ENCODE results near the gene NDUFA7. TPM values are rescaled to one million over a fixed set of nuclear protein-coding genes. Genes with fewer than 3 reads are reported as not detected.
A peak's percentile ranks its signal among the peaks of the same experiment; 100 is the strongest.

NDUFA7 gene
- total and polyA plus RNA-seq, 2 of the 13 experiments (the other 11 are each of a cell fraction or from before 2014, with no cell fraction given) = 64.5 to 71.5 TPM

DNA sequence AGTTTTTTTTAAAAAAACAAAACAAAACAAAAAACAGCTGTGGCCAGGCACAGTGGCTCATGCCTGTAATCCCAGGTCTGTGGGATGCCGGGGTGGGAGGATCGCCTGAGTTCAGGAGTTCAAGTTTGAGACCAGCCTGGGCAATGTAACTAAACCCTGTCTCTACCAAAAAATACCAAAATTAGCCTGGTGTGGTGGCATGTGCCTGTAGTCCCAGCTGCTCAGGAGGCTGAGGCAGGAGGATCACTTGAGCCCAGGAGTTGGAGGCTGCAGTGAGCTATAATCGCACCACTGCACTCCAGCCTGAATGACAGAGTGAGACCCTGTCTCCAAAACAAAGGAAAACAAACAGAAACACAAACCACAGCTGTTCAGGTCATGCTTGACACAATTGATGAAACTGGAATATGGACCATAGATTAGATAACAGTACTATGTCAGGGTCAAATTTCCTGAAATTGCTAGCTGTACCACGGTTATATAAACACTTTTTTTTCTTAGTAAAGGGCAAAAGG lies 35.9 kb upstream of the NDUFA7 start (continued):
- TF ChIP-seq, protein P1, sequence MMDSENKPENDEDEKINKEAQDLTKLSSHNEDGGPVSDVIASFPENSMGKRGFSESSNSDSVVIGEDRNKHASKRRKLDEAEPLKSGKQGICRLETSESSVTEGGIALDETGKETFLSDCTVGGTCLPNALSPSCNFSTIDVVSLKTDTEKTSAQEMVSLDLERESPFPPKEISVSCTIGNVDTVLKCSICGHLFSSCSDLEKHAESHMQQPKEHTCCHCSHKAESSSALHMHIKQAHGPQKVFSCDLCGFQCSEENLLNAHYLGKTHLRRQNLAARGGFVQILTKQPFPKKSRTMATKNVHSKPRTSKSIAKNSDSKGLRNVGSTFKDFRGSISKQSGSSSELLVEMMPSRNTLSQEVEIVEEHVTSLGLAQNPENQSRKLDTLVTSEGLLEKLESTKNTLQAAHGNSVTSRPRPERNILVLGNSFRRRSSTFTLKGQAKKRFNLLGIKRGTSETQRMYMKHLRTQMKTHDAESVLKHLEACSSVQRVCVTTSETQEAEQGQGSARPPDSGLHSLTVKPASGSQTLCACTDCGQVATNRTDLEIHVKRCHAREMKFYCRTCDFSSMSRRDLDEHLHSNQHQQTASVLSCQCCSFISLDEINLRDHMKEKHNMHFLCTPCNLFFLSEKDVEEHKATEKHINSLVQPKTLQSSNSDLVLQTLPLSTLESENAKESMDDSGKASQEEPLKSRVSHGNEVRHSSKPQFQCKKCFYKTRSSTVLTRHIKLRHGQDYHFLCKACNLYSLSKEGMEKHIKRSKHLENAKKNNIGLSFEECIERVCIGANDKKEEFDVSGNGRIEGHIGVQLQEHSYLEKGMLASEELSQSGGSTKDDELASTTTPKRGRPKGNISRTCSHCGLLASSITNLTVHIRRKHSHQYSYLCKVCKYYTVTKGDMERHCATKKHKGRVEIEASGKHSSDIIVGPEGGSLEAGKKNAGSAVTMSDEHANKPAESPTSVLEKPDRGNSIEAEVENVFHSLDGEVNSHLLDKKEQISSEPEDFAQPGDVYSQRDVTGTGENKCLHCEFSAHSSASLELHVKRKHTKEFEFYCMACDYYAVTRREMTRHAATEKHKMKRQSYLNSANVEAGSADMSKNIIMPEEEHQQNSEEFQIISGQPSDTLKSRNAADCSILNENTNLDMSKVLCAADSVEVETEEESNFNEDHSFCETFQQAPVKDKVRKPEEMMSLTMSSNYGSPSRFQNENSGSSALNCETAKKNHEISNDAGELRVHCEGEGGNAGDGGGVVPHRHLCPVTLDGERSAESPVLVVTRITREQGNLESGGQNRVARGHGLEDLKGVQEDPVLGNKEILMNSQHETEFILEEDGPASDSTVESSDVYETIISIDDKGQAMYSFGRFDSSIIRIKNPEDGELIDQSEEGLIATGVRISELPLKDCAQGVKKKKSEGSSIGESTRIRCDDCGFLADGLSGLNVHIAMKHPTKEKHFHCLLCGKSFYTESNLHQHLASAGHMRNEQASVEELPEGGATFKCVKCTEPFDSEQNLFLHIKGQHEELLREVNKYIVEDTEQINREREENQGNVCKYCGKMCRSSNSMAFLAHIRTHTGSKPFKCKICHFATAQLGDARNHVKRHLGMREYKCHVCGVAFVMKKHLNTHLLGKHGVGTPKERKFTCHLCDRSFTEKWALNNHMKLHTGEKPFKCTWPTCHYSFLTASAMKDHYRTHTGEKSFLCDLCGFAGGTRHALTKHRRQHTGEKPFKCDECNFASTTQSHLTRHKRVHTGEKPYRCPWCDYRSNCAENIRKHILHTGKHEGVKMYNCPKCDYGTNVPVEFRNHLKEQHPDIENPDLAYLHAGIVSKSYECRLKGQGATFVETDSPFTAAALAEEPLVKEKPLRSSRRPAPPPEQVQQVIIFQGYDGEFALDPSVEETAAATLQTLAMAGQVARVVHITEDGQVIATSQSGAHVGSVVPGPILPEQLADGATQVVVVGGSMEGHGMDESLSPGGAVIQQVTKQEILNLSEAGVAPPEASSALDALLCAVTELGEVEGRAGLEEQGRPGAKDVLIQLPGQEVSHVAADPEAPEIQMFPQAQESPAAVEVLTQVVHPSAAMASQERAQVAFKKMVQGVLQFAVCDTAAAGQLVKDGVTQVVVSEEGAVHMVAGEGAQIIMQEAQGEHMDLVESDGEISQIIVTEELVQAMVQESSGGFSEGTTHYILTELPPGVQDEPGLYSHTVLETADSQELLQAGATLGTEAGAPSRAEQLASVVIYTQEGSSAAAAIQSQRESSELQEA (CRISPR knock-in tag; IDR thresholded peaks at IDR 0.05; ENCODE audit: not compliant biosample characterization) = no peak
- TF ChIP-seq ZKSCAN5 (CRISPR knock-in tag; IDR thresholded peaks at IDR 0.05) (no peak), ZNF501 (CRISPR knock-in tag; IDR thresholded peaks at IDR 0.05) (no peak; the same call in 1 of the 2 replicates), ZNF205 (CRISPR knock-in tag; IDR thresholded peaks at IDR 0.05) (peak; percentile 72; the same call in 1 of the 2 replicates), ZNF354B (CRISPR knock-in tag; IDR thresholded peaks at IDR 0.05) (0 out of 2 replicates have a peak, but pooled peaks have one; percentile 41), AGO2 (optimal IDR thresholded peaks at IDR 0.05; ENCODE audit: low read depth, low read length) (no peak), ZFX (CRISPR knock-in tag; IDR thresholded peaks at IDR 0.05; ENCODE audit: low read depth) (0 out of 2 replicates have a peak, but pooled peaks have one; percentile 28), NFE2L2 (IDR thresholded peaks at IDR 0.05; ENCODE audit: low read length) (no peak), ATRX (CRISPR knock-in tag; IDR thresholded peaks at IDR 0.05; ENCODE audit: borderline replicate concordance) (no peak), PHF20 (CRISPR knock-in tag; IDR thresholded peaks at IDR 0.05) (0 out of 2 replicates have a peak, but pooled peaks have one; percentile 14), IRF2 (CRISPR knock-in tag; IDR thresholded peaks at IDR 0.05) (peak; percentile 82), NAIF1 (CRISPR knock-in tag; IDR thresholded peaks at IDR 0.05; ENCODE audit: borderline replicate concordance) (peak; percentile 45; the same call in 1 of the 2 replicates), CHD2 (IDR thresholded peaks at IDR 0.05; ENCODE audit: low read depth, low read length) (no peak), MZF1 (CRISPR knock-in tag; IDR thresholded peaks at IDR 0.05; ENCODE audit: borderline replicate concordance) (no peak), MTA1 (CRISPR knock-in tag; IDR thresholded peaks at IDR 0.05; ENCODE audit: borderline replicate concordance) (peak; percentile 54), DNMT1 (CRISPR knock-in tag; IDR thresholded peaks at IDR 0.05) (no peak)
- TF ChIP-seq, protein P2, sequence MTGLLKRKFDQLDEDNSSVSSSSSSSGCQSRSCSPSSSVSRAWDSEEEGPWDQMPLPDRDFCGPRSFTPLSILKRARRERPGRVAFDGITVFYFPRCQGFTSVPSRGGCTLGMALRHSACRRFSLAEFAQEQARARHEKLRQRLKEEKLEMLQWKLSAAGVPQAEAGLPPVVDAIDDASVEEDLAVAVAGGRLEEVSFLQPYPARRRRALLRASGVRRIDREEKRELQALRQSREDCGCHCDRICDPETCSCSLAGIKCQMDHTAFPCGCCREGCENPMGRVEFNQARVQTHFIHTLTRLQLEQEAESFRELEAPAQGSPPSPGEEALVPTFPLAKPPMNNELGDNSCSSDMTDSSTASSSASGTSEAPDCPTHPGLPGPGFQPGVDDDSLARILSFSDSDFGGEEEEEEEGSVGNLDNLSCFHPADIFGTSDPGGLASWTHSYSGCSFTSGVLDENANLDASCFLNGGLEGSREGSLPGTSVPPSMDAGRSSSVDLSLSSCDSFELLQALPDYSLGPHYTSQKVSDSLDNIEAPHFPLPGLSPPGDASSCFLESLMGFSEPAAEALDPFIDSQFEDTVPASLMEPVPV (CRISPR knock-in tag; IDR thresholded peaks at IDR 0.05) = no peak

Measured in HepG2 (cell line).